ENCODE results near the gene SNPH. TPM values are rescaled to one million over a fixed set of nuclear protein-coding genes. Genes with fewer than 3 reads are reported as not detected.

SNPH gene
- total RNA-seq, 4 donors from 2014 or later, result 9.6 to 29.5 (median 17.3) TPM

GRCh38 chr20:1334370-1334731 is 68.3 kb downstream of the SNPH start:
- Histone ChIP-seq H3K4me1 (peaks cover 42 to 72% (median 46%) of the 10 kb centered on the region in 4 donors), H3K27me3 (no peaks in the 10 kb centered on the region), H3K4me3 (no peak overlapping the region), H3K27ac (replicated peaks in 1 of 4) (no peak overlapping the region), H3K36me3 (peaks cover 0 to 21% (median 0%) of the 10 kb centered on the region in 4 donors), H3K9me3 (no peaks in the 10 kb centered on the region)
- DNase-seq (ENCODE audit: extremely low spot score), result peak; percentile 70
- TF ChIP-seq POLR2AphosphoS5 (IDR thresholded peaks at IDR 0.05) (no peak), EP300 (IDR thresholded peaks at IDR 0.05) (no peak), POLR2A (IDR thresholded peaks at IDR 0.05; ENCODE audit: low read depth) (no peak), CTCF (IDR thresholded peaks at IDR 0.05) (no peak)
- WGBS, result 94% methylated on average over 4 of the region's 4 CpGs
- intact Hi-C loops (cut with DNase I), result no loop called here

DNA sequence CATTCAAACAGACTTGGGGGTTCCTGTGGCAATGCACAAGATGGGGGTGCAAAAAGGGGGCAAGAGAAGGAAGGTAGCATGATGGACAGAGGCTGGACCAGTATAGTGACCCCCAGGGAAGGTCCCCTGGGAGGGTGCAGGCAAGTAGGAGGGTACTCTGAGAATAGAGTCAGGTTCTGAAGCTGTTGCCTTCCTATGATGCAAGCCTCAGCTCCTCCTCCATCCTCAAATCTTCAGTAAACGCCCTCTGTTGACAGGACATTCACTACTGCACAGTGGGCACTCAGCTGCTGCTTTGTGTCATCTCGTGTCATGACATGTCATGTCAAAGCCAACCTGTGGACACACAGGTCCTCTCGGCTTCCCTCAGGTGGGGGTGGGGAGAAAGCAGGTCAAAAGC is 68.7 kb downstream of the SNPH start:
- H3K36me3 ChIP-seq, result peaks cover 0 to 21% (median 0%) of the 10 kb centered on the region in 4 donors
- no peaks in the 10 kb centered on the region for H3K9me3 ChIP-seq
- H3K27me3 ChIP-seq, result no peaks in the 10 kb centered on the region
- H3K4me1 ChIP-seq, result peaks cover 38 to 68% (median 43%) of the 10 kb centered on the region in 4 donors
- no peak overlapping the region for H3K27ac ChIP-seq (replicated peaks in 1 of 4)
- intact Hi-C loops (cut with DNase I), result loop anchor here (5.0 kb wide), 1 partner anchor 38 kb away; no protein-coding TSS in a partner anchor
- no peak overlapping the region for H3K4me3 ChIP-seq
- peak; percentile 31 for DNase-seq (ENCODE audit: extremely low spot score)
- TF ChIP-seq POLR2AphosphoS5 (IDR thresholded peaks at IDR 0.05) (no peak), POLR2A (IDR thresholded peaks at IDR 0.05; ENCODE audit: low read depth) (no peak), CTCF (IDR thresholded peaks at IDR 0.05) (no peak), EP300 (IDR thresholded peaks at IDR 0.05) (no peak)
- WGBS, result 78% methylated on average over 3 of the region's 3 CpGs

DNA sequence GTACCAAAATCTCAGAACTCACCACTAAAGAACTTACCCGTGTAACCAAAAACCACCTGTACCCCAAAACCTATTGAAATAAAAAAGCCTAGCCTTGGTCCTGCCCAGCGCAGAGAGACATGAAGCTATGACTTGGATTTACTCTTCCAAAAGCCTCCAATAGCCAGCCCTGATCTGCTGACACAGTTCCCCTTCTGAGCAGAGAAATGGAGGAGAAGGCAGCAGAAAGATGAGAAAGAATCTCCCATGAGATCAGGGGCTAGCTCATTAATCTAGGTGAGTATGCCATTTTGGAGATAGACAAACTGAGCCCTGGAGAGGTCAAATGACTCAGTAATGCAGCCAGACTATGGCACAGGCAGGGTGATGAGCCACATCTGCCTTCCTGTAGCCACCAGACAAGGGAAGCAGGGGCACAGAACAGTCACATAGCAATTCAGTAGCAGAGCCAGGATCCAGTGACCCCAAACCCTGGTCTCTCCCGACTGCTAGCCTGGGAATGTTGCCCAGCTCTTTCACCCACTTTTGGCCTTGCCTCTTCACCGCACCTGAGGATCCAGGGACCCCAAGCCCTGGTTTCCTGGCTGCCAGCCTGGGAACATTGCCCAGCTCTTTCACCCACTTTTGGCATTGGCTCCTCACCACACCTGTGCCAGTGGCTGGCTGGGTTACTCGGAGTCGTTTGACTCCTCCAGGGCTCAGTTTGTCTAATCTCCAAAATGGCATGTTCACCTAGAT is 70.0 kb downstream of the SNPH start:
- H3K9me3 ChIP-seq, result no peaks in the 10 kb centered on the region
- H3K27ac ChIP-seq (replicated peaks in 1 of 4), result peak overlapping the region; percentile 48 to 70 (median 59)
- 73% methylated on average over 6 of the region's 6 CpGs for WGBS
- no peaks in the 10 kb centered on the region for H3K27me3 ChIP-seq
- peaks cover 0 to 21% (median 0%) of the 10 kb centered on the region in 4 donors for H3K36me3 ChIP-seq
- peak; percentile 83 for DNase-seq (ENCODE audit: extremely low spot score)
- H3K4me3 ChIP-seq, result no peak overlapping the region
- TF ChIP-seq POLR2AphosphoS5 (IDR thresholded peaks at IDR 0.05) (no peak), EP300 (IDR thresholded peaks at IDR 0.05) (no peak), CTCF (IDR thresholded peaks at IDR 0.05) (no peak), POLR2A (IDR thresholded peaks at IDR 0.05; ENCODE audit: low read depth) (no peak)
- peaks cover 24 to 54% (median 29%) of the 10 kb centered on the region in 4 donors for H3K4me1 ChIP-seq
- intact Hi-C loops (cut with DNase I), result loop anchor here (5.0 kb wide), 1 partner anchor 36 kb away; no protein-coding TSS in a partner anchor

- no peaks in the 10 kb centered on the region for H3K27me3 ChIP-seq
- peak; percentile 92 for DNase-seq (ENCODE audit: extremely low spot score)
- H3K4me3 ChIP-seq, result no peak overlapping the region
- TF ChIP-seq CTCF (IDR thresholded peaks at IDR 0.05), result no peak
- TF ChIP-seq POLR2AphosphoS5 (IDR thresholded peaks at IDR 0.05), result peak; percentile 59 to 73
- TF ChIP-seq POLR2A (IDR thresholded peaks at IDR 0.05; ENCODE audit: low read depth), result no peak
- no peaks in the 10 kb centered on the region for H3K9me3 ChIP-seq
- WGBS, result 28% methylated on average over 11 of the region's 14 CpGs
- peaks cover 0 to 21% (median 0%) of the 10 kb centered on the region in 4 donors for H3K36me3 ChIP-seq
- peaks cover 23 to 49% (median 27%) of the 10 kb centered on the region in 4 donors for H3K4me1 ChIP-seq
- intact Hi-C loops (cut with DNase I), result loop anchor here (5.0 kb wide), 1 partner anchor 35 kb away; no protein-coding TSS in a partner anchor
- H3K27ac ChIP-seq (replicated peaks in 1 of 4), result peak overlapping the region; percentile 48 to 70 (median 59)
These were observed 70.7 kb downstream of the SNPH start for GRCh38 chr20:1336699-1337367.

All from esophagus muscularis mucosa (tissue), 4 donors.